ENCODE results near the gene KCNT2.

- no peak for TF ChIP-seq EP300 (IDR thresholded peaks at IDR 0.05)
- no peak for TF ChIP-seq POLR2AphosphoS5 (IDR thresholded peaks at IDR 0.05)
- TF ChIP-seq CTCF (IDR thresholded peaks at IDR 0.05), result no peak
- TF ChIP-seq POLR2A (IDR thresholded peaks at IDR 0.05), result no peak
Observed at GRCh38 chr1:196271212-196271947, 336.9 kb downstream of the KCNT2 start.
